ENCODE measurements around the gene PON2. TPM values are rescaled to one million over a fixed set of nuclear protein-coding genes. Genes with fewer than 3 reads are reported as not detected.

Gene PON2
- total and polyA plus RNA-seq, 2 of the 13 experiments (the other 11 are each of a cell fraction or from before 2014, with no cell fraction given), result 202 to 217 TPM

DNA sequence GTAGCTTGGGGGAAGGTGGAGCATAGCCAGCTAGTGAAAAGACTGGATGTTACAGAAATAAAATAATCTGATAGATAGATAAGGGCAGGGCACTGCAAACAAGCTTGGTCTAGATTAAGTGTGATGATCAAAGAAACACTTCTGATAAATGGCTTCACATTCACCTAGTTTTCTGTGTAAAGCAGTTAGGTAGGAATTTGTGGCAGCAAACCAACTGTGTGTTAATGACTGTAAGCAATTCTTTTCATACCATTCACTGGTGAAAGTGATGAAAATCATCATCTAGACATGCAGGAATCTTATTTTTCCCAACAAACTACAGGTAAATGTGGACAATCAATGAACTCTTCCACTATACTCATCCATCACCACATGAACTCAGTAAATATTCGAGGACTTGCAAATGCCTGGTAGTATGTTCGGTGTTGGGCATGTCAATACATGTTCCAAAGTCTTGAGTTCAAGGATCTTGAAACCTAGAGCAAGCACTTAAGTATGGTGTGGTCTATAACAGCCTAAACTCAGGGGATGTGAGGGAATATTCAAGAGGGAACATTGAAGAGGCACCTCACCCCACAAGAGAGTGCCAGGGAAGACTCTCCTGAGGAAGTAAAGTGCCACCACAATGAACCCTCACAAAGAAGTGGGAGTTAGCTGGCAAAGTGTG is 59.1 kb downstream of the PON2 start:
- intact Hi-C loops (cut with micrococcal nuclease; ENCODE audit: unreplicated experiment) (no loop called here), in situ Hi-C loops (cut with HindIII; ENCODE audit: extremely low pct_ligation_motif_present, low pct_unique_long_range_greater_than_20kb) (no loop called here)
- BruUV-seq (replicated peaks), result no TSS peak
- Histone ChIP-seq H4K20me1 (ENCODE audit: insufficient read depth, low read length) (no peaks in the 10 kb centered on the region), H2AFZ (ENCODE audit: low read length) (no peak overlapping the region), H3K27me3 (ENCODE audit: control insufficient read depth in 1 of 2, insufficient read depth in 2 of 2, low read length in 2 of 2) (no peaks in the 10 kb centered on the region), H3K79me2 (ENCODE audit: insufficient read depth, low read length) (no peaks in the 10 kb centered on the region), H3K9me3 (ENCODE audit: low read length) (no peaks in the 10 kb centered on the region), H3K4me2 (ENCODE audit: low read depth, low read length) (no peak overlapping the region), H3K27ac (ENCODE audit: extremely low read length, insufficient read depth, low read length) (no peak overlapping the region), H3K9ac (ENCODE audit: insufficient read depth, low read depth, low read length) (no peak overlapping the region), H3K4me1 (ENCODE audit: insufficient read depth, low read length) (no peaks in the 10 kb centered on the region), H3K4me3 (replicated peaks in 1 of 3; ENCODE audit: insufficient read depth in 1 of 3, low read depth in 2 of 3, low read length in 3 of 3) (no peak overlapping the region), H3K36me3 (replicated peaks in 1 of 2; ENCODE audit: control insufficient read depth in 1 of 2, insufficient read depth in 2 of 2, low read length in 2 of 2) (peaks cover 1 to 11% of the 10 kb centered on the region in 2 experiments; a peak in 1 of 5 replicates)
- TF ChIP-seq ETV6 (CRISPR knock-in tag; conservative IDR thresholded peaks at IDR 0.05), result no peak
- no peak for TF ChIP-seq ARNTL (CRISPR knock-in tag; IDR thresholded peaks at IDR 0.05)
- no peak for TF ChIP-seq NR2F6 (IDR thresholded peaks at IDR 0.05)
- TF ChIP-seq NR2F6 (CRISPR knock-in tag; IDR thresholded peaks at IDR 0.05), result no peak
- no peak for TF ChIP-seq IRF2 (CRISPR knock-in tag; IDR thresholded peaks at IDR 0.05)
- no peak for TF ChIP-seq ZNF431 (CRISPR knock-in tag; IDR thresholded peaks at IDR 0.05; ENCODE audit: borderline replicate concordance, low read depth)
- no peak for TF ChIP-seq KAT8 (CRISPR knock-in tag; IDR thresholded peaks at IDR 0.05)
- TF ChIP-seq, protein P1, sequence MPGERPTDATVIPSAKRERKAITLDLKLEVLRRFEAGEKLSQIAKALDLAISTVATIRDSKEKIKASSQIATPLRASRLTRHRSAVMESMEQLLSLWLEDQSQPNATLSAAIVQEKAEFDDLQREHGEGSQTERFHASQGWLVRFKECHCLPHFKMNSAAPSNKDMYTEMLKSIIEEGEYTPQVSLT (CRISPR knock-in tag; IDR thresholded peaks at IDR 0.05; ENCODE audit: borderline replicate concordance, low read depth), result no peak
- no peak for TF ChIP-seq ZNF75D (CRISPR knock-in tag; IDR thresholded peaks at IDR 0.05; ENCODE audit: borderline replicate concordance)
- TF ChIP-seq, protein P2, sequence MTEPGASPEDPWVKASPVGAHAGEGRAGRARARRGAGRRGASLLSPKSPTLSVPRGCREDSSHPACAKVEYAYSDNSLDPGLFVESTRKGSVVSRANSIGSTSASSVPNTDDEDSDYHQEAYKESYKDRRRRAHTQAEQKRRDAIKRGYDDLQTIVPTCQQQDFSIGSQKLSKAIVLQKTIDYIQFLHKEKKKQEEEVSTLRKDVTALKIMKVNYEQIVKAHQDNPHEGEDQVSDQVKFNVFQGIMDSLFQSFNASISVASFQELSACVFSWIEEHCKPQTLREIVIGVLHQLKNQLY (CRISPR knock-in tag; IDR thresholded peaks at IDR 0.05), result no peak
- TF ChIP-seq, protein P3, sequence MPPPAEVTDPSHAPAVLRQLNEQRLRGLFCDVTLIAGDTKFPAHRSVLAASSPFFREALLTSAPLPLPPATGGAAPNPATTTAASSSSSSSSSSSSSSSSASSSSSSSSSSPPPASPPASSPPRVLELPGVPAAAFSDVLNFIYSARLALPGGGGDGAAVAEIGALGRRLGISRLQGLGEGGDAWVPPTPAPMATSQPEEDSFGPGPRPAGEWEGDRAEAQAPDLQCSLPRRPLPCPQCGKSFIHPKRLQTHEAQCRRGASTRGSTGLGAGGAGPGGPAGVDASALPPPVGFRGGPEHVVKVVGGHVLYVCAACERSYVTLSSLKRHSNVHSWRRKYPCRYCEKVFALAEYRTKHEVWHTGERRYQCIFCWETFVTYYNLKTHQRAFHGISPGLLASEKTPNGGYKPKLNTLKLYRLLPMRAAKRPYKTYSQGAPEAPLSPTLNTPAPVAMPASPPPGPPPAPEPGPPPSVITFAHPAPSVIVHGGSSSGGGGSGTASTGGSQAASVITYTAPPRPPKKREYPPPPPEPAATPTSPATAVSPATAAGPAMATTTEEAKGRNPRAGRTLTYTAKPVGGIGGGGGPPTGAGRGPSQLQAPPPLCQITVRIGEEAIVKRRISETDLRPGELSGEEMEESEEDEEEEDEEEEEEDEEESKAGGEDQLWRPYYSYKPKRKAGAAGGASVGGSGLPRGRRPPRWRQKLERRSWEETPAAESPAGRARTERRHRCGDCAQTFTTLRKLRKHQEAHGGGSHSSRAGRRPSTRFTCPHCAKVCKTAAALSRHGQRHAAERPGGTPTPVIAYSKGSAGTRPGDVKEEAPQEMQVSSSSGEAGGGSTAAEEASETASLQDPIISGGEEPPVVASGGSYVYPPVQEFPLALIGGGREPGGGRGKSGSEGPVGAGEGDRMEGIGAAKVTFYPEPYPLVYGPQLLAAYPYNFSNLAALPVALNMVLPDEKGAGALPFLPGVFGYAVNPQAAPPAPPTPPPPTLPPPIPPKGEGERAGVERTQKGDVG (CRISPR knock-in tag; IDR thresholded peaks at IDR 0.05; ENCODE audit: borderline replicate concordance), result no peak
- TF ChIP-seq ZMAT3 (CRISPR knock-in tag; conservative IDR thresholded peaks at IDR 0.05), result no peak
- TF ChIP-seq NFKB2 (CRISPR knock-in tag; IDR thresholded peaks at IDR 0.05; ENCODE audit: borderline replicate concordance), result no peak
- FAIRE-seq (no peak), DNase-seq (ENCODE audit: low spot score) (no peak), ATAC-seq (no peak)
- 92% methylated on average over 2 of the region's 2 CpGs for WGBS (ENCODE audit: low lambda C conversion rate)
- ChIA-PET POLR2A (no interaction called here), CTCF (ENCODE audit: low intra/inter-chr PET ratio, low total read pairs) (no interaction called here)

Data from HepG2 (cell line).